Keratinocyte (primary cell): ENCODE measurements around the gene CASP4. TPM values are rescaled to one million over a fixed set of nuclear protein-coding genes. Genes with fewer than 3 reads are reported as not detected.

Experiments
- DNase-seq: peaks from one replicate; pipeline ENCODE4 v3.0.0-alpha.2; 2011; ENCODE audit warnings: low read depth, missing footprints, low spot score
- FAIRE-seq: peaks from 2 replicates; lab custom pipeline; 2011; peaks lifted over from hg19 to GRCh38; lab: Jason Lieb, UNC
- H2AFZ ChIP-seq: 2 replicates; pipeline ENCODE4 v1.6.0; 2012; ENCODE audit warnings: low read length, control low read depth, inconsistent platforms; ENCODE audit not compliant: control insufficient read depth
- H3K27ac ChIP-seq: 2 replicates; pipeline ENCODE4 v1.5.1; 2011; ENCODE audit warnings: low read length; ENCODE audit not compliant: control insufficient read depth, insufficient read depth
- H3K27me3 ChIP-seq: 3 replicates; pipeline ENCODE4 v1.6.0; 2011; ENCODE audit warnings: low read length; ENCODE audit not compliant: control insufficient read depth, insufficient read depth; ENCODE audit errors: extremely low read depth
- H3K36me3 ChIP-seq, 2 experiments: 2 replicates in 1 of 2; 3 replicates in 1 of 2; pipeline ENCODE4 v1.5.1; 2011; ENCODE audit warnings: low read length in 2 of 2, mild to moderate bottlenecking in 1 of 2; ENCODE audit not compliant: control insufficient read depth in 2 of 2, insufficient read depth in 2 of 2; ENCODE audit errors: extremely low read depth in 1 of 2
- H3K4me1 ChIP-seq: 3 replicates; pipeline ENCODE4 v1.5.1; 2011; ENCODE audit warnings: low read length; ENCODE audit not compliant: control insufficient read depth, insufficient read depth; ENCODE audit errors: extremely low read depth
- H3K4me2 ChIP-seq: 3 replicates; pipeline ENCODE4 v1.6.0; 2011; ENCODE audit warnings: low read depth, low read length; ENCODE audit not compliant: control insufficient read depth, insufficient read depth; ENCODE audit errors: extremely low read depth
- H3K4me3 ChIP-seq, 3 experiments: fragments of 200-600 bp in 1 of 3; sonication (generic) in 1 of 3; 2 replicates in 2 of 3; 3 replicates in 1 of 3; pipeline ENCODE4 v1.5.1; 2011 to 2016; ENCODE audit warnings: low read length in 3 of 3, mild to moderate bottlenecking in 3 of 3, control low read depth in 2 of 3, inconsistent platforms in 1 of 3, low read depth in 1 of 3, mixed read lengths in 1 of 3, mixed run types in 1 of 3, moderate library complexity in 1 of 3; ENCODE audit not compliant: control insufficient read depth in 2 of 3, insufficient read depth in 2 of 3; ENCODE audit errors: extremely low read depth in 1 of 3
- H3K79me2 ChIP-seq: 2 replicates; pipeline ENCODE4 v1.6.0; 2012; ENCODE audit warnings: low read length; ENCODE audit not compliant: control insufficient read depth, insufficient read depth
- H3K9ac ChIP-seq: 3 replicates; pipeline ENCODE4 v1.6.0; 2011; ENCODE audit warnings: low read length; ENCODE audit not compliant: control insufficient read depth, insufficient read depth; ENCODE audit errors: extremely low read depth
- H3K9me1 ChIP-seq: 3 replicates; pipeline ENCODE4 v1.6.0; 2011; ENCODE audit warnings: low read length; ENCODE audit not compliant: control insufficient read depth, insufficient read depth; ENCODE audit errors: extremely low read depth
- H3K9me3 ChIP-seq: 2 replicates; pipeline ENCODE4 v1.5.1; 2012; ENCODE audit warnings: low read depth, low read length; ENCODE audit not compliant: control insufficient read depth
- H4K20me1 ChIP-seq: 3 replicates; pipeline ENCODE4 v1.6.0; 2011; ENCODE audit warnings: low read length; ENCODE audit not compliant: control insufficient read depth, insufficient read depth; ENCODE audit errors: extremely low read depth
- CTCF ChIP-seq, 3 experiments: IDR thresholded peaks in 1 of 3; conservative IDR thresholded peaks in 1 of 3; optimal IDR thresholded peaks in 1 of 3; 2 replicates in 2 of 3; 3 replicates in 1 of 3; pipeline versions ENCODE3 to v1.5.1; 2011; ENCODE audit warnings: low read length in 3 of 3, mild to moderate bottlenecking in 3 of 3, moderate library complexity in 2 of 3, control low read depth in 1 of 3, inconsistent platforms in 1 of 3; ENCODE audit not compliant: insufficient read depth in 2 of 3; ENCODE audit errors: extremely low read depth in 1 of 3
- EZH2 ChIP-seq: IDR thresholded peaks from one replicate; pipeline ENCODE4 v1.6.1; 2012; ENCODE audit warnings: inconsistent platforms, mild to moderate bottlenecking, low read length, moderate library complexity
- dilution Hi-C: fragments of 300-500 bp; cut with MboI; formaldehyde crosslinking; loops from one replicate; pipeline ENCODE4 v1.7.0; 2020; ENCODE audit warnings: low sequenced_read_pairs; ENCODE audit not compliant: extremely low pct_ligation_motif_present
- polyA plus RNA-seq, 5 experiments: library from polyadenylated mRNA; depleted of rRNA in 3 of 5; stranded (reverse) in 3 of 5; stranded (forward) in 1 of 5; unstranded in 1 of 5; fragments of >200 nt; gene quantifications; 1 replicate in 1 of 5; 2 replicates in 3 of 5; 3 replicates in 1 of 5; pipeline versions ENCODE4 v1.2.1 to v1.2.3, GENCODE V29; 2011 to 2012; ENCODE audit warnings: missing spikeins in 2 of 5, low read depth in 1 of 5, low replicate concordance in 1 of 5

CASP4 gene
- polyA plus RNA-seq, 1 donor (not counting 4 experiments of a cell fraction or from before 2014, with no cell fraction given), result 127 TPM

- no peaks in the 10 kb centered on the region for H3K9me1 ChIP-seq
- peak overlapping the region; percentile 83 for H3K9ac ChIP-seq
- H2AFZ ChIP-seq, result peak overlapping the region; percentile 92
- H3K36me3 ChIP-seq, result peaks cover 0 to 2% of the 10 kb centered on the region in 2 experiments
- DNase-seq (no peak), FAIRE-seq (peak; percentile 70)
- dilution Hi-C loops, result no loop called here
- no peak for TF ChIP-seq CTCF (optimal IDR thresholded peaks at IDR 0.05 in 1 of 3, IDR thresholded peaks at IDR 0.05 in 1 of 3, conservative IDR thresholded peaks at IDR 0.05 in 1 of 3; ENCODE audit: extremely low read depth in 1 of 3, insufficient read depth in 2 of 3, low read length in 3 of 3)
- no peaks in the 10 kb centered on the region for H3K27me3 ChIP-seq
- peak overlapping the region; percentile 95 for H3K27ac ChIP-seq
- H3K9me3 ChIP-seq, result no peaks in the 10 kb centered on the region
- peaks cover 18% of the 10 kb centered on the region for H3K4me1 ChIP-seq
- H3K4me3 ChIP-seq, result peak overlapping the region; percentile 52 to 85 (median 72)
- H3K4me2 ChIP-seq, result peak overlapping the region; percentile 91
- peaks cover 30% of the 10 kb centered on the region for H3K79me2 ChIP-seq
- H4K20me1 ChIP-seq, result no peaks in the 10 kb centered on the region
These were observed 630 bp downstream of the CASP4 start for GRCh38 chr11:104967534-104968354.

DNA sequence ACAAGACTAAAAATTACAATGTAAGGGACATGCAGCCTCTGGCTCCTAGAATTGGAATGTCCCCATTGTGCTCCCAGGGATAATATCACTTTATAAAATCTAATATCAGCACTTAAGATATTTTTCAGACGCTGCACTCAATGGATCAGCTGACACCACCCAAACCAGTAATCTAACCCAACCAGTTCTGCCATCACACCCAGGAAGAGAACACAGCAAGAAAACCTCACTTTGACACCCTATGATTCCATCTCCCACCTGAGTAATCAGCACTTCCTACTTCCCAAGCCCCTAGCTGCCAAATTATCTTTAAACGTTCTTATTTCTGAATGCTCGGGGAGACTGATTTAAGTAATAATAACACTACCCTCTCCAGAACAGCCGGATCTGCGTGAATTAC, 2.6 kb downstream of the CASP4 start:
- FAIRE-seq (no peak), DNase-seq (no peak)
- Histone ChIP-seq H3K27me3 (no peaks in the 10 kb centered on the region), H3K79me2 (peaks cover 35% of the 10 kb centered on the region), H3K27ac (peak overlapping the region; percentile 95), H3K9me1 (no peaks in the 10 kb centered on the region), H2AFZ (peak overlapping the region; percentile 44), H3K4me3 (peak overlapping the region; percentile 52 to 85 (median 72)), H3K4me1 (peaks cover 18% of the 10 kb centered on the region), H4K20me1 (no peaks in the 10 kb centered on the region), H3K9ac (peak overlapping the region; percentile 83), H3K36me3 (peaks cover 7 to 10% of the 10 kb centered on the region in 2 experiments), H3K4me2 (peak overlapping the region; percentile 91), H3K9me3 (no peaks in the 10 kb centered on the region)
- TF ChIP-seq EZH2, result no peak
- no peak for TF ChIP-seq CTCF (optimal IDR thresholded peaks at IDR 0.05 in 1 of 3, IDR thresholded peaks at IDR 0.05 in 1 of 3, conservative IDR thresholded peaks at IDR 0.05 in 1 of 3; ENCODE audit: extremely low read depth in 1 of 3, insufficient read depth in 2 of 3, low read length in 3 of 3)
- dilution Hi-C loops, result no loop called here
